IPS-18a (cell line): ENCODE results near the gene POU4F1.

ENCODE experiments used
- H3K27ac ChIP-seq: one replicate; pipeline ENCODE4 v1.5.1; 2013; ENCODE audit warnings: low read length
- H3K27me3 ChIP-seq: one replicate; pipeline ENCODE4 v1.6.1; 2013; ENCODE audit warnings: mild to moderate bottlenecking, low read length; ENCODE audit not compliant: control insufficient read depth, insufficient read depth
- H3K36me3 ChIP-seq: one replicate; pipeline ENCODE4 v1.6.1; 2013; ENCODE audit warnings: low read depth, low read length; ENCODE audit not compliant: control insufficient read depth
- H3K4me1 ChIP-seq: one replicate; pipeline ENCODE4 v1.6.1; 2013; ENCODE audit warnings: low read depth, low read length; ENCODE audit not compliant: control insufficient read depth
- H3K4me3 ChIP-seq: one replicate; pipeline ENCODE4 v1.5.1; 2013; ENCODE audit warnings: low read length
- H3K9ac ChIP-seq: one replicate; pipeline ENCODE4 v1.6.1; 2013; ENCODE audit warnings: mild to moderate bottlenecking, low read length, moderate library complexity
- H3K9me3 ChIP-seq: one replicate; pipeline ENCODE4 v1.6.1; 2013; ENCODE audit warnings: low read depth, low read length; ENCODE audit not compliant: control insufficient read depth

POU4F1 gene

DNA sequence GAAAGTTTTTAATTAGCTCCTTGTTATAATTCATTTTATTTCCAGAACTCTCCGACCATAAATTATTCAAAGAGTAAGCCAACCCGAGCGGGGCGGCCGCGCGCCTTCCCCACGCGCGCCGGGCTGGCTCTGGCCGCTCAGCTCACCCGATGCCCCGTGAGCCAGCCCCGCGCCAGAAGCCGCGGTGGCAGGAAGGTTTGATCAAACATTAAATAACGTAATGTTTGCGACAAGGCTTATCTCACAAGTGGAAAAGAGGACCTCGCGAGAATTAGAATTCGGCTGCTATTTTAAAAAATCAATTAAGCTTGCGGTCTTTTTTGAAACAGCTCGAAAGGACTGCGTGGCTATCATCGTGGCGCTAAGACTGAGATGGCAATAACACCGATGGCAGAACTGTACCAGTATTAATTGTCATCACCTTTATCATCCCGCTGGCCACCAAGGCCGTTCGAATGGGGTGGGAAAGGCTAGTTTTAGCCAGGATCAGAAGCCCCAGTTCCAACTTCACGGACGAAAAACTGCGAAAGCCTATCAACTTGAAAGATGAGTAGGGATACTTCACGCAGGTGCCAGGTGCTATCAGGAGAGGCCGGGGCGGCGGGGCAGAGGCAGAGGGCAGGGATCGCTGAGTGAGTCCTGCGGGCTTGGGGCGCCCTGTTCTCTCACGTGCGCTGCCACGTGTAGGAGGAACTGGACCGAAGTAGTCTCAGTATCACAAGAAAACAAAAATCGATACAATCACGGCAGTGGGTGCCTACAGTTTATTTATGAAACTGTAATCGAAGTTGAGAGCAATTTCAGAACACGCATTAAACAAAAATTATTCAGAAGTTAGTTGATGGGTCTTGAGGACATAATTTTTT, 6.4 kb downstream of the POU4F1 start:
- H3K27ac ChIP-seq = no peak overlapping the region
- peaks cover 25% of the 10 kb centered on the region for H3K4me1 ChIP-seq
- no peak overlapping the region for H3K9ac ChIP-seq
- H3K27me3 ChIP-seq = peaks cover 98% of the 10 kb centered on the region
- H3K9me3 ChIP-seq = no peaks in the 10 kb centered on the region
- no peaks in the 10 kb centered on the region for H3K36me3 ChIP-seq
- peak overlapping the region; percentile 58 for H3K4me3 ChIP-seq

DNA sequence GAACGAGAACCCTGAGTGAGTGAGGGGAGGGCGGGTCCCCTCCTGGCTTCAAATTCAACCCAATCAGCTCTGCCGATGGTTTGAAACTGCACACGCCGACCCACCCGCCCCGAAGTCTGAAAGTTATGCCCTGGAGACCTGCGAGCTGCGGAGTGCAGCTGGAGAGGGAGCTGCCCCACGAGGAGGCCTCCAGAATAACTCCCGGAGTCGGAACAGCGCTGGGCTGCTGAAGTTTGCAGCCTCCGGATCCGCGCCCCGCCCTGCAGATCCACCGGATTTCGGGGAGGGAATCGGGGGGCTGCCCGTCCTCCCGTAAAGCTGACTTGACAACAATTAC, 7.0 kb downstream of the POU4F1 start:
- Histone ChIP-seq H3K9ac (no peak overlapping the region), H3K27me3 (peaks cover 100% of the 10 kb centered on the region), H3K9me3 (no peaks in the 10 kb centered on the region), H3K27ac (no peak overlapping the region), H3K4me3 (peak overlapping the region; percentile 58), H3K36me3 (no peaks in the 10 kb centered on the region), H3K4me1 (peaks cover 25% of the 10 kb centered on the region)

DNA sequence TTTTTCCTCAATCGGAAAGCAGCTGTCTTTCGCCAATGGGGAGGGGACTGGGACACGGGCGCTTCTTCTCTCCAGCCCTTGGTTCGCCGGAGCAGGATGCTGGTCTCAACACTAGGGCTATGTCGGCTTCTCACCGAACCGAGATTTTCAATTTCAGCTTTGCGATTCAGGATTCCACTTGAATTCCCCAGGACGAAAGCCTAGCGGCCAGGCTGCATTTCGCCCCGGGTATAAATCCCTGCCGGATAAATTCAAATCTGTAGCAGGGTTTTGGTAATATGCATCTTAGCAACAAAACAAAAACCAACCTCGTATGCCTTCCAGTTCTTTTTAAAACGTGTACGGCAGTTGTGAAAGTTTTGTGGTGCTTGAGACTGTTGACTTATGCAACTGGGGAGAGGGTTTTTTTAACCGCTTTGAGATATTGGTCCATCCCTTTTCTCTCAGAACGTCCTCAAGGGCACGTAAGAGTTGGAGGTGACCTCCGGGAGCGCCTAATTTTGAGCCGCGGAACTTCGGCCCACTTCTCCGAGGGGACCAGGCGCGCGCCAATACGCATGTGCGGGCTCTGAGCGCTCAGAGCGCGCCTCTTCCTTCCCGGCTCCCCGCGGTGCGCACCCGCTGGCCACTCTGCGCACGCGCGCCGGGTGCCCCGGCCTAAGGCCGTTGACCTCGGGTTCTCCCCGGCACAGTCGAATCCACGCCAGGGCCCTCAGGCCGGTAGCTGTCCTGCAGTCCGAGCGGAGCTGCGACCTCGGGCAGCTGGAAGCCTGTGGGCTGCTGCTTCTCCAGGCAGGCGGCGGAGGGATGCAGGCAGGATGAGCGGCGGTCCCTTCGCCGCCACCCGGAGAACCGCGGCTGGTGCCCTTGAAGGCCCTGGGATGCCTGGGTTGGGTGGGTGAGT, 7.6 kb downstream of the POU4F1 start:
- Histone ChIP-seq H3K27ac (no peak overlapping the region), H3K4me3 (peak overlapping the region; percentile 58), H3K9ac (no peak overlapping the region), H3K36me3 (no peaks in the 10 kb centered on the region), H3K4me1 (peaks cover 25% of the 10 kb centered on the region), H3K9me3 (no peaks in the 10 kb centered on the region), H3K27me3 (peaks cover 100% of the 10 kb centered on the region)

DNA sequence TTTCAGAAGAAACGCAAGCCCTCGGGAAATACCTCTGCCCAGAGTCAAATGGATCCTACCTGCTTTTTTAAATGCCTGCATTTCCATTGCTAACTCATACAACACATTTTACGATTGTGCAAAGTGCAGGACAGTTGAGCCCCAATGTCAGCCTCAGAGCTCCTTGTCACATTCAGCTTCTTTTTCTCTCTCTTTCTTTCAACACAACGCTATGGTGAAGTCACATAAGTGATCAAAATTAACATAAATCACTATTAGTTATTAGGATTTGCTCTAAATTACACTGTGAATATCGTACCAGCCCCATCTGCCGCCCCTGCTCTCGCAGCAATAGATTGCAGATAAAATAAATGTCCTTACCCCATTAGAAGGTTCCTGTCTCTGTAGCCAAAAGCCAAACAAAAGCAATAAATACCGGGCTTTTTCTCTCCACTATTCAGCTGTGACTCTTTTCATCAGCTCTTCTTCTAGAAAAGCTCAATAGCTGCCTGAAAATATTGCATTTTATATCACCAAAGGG, 8.8 kb downstream of the POU4F1 start:
- Histone ChIP-seq H3K9me3 (no peaks in the 10 kb centered on the region), H3K27me3 (peaks cover 100% of the 10 kb centered on the region), H3K36me3 (no peaks in the 10 kb centered on the region), H3K27ac (no peak overlapping the region), H3K9ac (no peak overlapping the region), H3K4me3 (peak overlapping the region; percentile 40), H3K4me1 (peaks cover 25% of the 10 kb centered on the region)

DNA sequence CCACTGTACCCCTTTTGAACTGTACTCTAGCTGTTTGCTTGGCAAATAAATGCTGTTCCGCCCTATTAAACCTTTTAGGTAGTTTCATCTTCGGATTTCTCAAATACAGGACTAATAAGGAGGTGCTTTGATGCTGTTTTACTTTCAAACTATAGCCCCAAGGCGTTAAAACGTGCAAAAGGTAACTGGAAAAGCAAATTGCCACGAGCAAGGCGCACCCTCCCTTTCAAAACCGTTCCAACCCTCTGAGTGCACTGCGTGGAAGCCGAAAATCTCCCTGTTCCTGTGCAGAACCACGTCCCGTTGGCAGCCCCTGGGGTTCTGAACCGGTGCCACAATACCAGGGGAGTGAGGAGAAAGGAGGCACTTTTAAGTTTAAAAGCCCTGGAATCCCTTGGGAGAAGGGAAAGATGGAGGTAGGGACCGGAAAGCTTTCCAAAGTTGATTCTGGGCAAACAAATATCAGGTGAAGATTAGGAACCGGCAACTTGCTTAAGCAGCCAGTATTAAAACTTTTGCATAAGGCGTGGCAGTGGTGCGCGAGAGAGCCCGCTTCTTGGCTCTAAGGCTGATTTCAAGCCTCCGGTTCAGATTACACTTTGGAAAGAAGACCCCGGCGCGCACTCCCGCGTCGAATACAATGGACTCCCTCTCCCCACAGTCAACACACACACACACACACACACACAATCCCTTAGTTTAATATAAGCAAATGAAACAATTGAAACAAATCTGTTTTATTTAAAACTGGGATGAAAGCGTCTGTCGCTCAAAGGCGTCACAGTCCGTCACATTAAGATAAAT, 9.5 kb downstream of the POU4F1 start:
- no peaks in the 10 kb centered on the region for H3K9me3 ChIP-seq
- peaks cover 100% of the 10 kb centered on the region for H3K27me3 ChIP-seq

DNA sequence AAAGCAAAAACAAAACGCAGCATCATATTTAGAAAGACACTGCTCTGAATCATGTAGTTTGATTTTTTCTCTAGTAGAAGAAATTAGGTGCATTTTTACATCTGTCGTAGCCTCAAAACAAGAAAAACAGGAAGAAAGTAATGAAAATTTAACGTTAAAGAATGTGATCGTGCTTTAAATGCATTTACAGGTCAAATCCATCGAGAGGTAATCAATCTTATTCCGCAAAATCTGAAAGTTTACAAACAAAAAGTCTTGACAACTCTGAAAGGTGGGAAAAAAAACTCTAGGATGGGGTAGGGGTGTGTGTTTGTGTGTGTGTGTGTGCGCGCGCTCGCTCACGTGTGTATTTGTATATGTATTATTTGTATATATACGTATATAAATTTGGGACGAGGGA, 10.2 kb downstream of the POU4F1 start:
- no peaks in the 10 kb centered on the region for H3K9me3 ChIP-seq
- peak overlapping the region; percentile 40 for H3K4me3 ChIP-seq
- H3K36me3 ChIP-seq = no peaks in the 10 kb centered on the region
- H3K27ac ChIP-seq = no peak overlapping the region
- no peak overlapping the region for H3K9ac ChIP-seq
- peaks cover 25% of the 10 kb centered on the region for H3K4me1 ChIP-seq
- peaks cover 100% of the 10 kb centered on the region for H3K27me3 ChIP-seq

More for the DNA sequence above, 9.5 kb downstream of the POU4F1 start:
- Histone ChIP-seq H3K27ac (no peak overlapping the region), H3K4me3 (peak overlapping the region; percentile 40), H3K9ac (no peak overlapping the region), H3K36me3 (no peaks in the 10 kb centered on the region), H3K4me1 (peaks cover 25% of the 10 kb centered on the region)

DNA sequence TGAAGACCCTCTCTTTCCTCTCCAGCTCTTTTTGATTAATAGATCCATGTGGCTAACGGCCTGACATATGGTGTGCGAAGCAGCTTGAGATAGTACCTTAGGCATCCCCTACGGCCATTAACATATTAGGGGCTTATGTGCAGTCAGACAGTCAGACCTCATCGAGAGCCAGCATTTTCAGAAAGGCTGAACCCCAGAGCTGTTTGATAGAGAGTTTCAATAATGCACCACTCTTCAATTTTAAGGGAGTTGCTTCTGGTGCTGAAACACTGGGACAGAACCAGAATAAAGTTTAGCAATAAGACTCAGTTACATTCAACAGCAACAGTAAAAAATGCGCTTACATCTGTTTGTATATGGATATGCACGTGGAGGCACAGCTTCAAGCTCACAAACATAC, 10.8 kb downstream of the POU4F1 start:
- H3K27ac ChIP-seq = no peak overlapping the region
- peaks cover 100% of the 10 kb centered on the region for H3K27me3 ChIP-seq
- no peaks in the 10 kb centered on the region for H3K9me3 ChIP-seq
- H3K9ac ChIP-seq = no peak overlapping the region
- no peaks in the 10 kb centered on the region for H3K36me3 ChIP-seq
- H3K4me1 ChIP-seq = peaks cover 25% of the 10 kb centered on the region
- no peak overlapping the region for H3K4me3 ChIP-seq

DNA sequence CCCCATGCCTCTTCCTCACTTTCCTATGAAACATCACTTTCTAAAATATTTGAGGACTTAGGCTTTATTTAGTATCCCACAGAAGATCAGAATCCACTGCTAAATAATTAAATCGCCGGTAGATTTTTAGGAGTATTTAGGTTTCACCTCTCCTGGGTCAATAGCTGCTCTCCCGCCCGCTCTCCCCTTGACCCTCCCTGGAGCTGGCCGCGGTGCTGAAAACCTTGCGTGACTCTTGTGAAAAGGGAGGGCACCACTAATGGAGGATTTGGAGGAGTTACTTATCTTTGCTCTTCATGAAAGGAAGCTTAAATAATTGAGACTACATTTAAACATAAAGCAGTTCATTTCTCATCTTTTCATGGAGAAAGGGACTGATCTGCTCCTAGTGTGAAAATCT, 14.1 kb downstream of the POU4F1 start:
- H3K4me3 ChIP-seq = no peak overlapping the region
- H3K9ac ChIP-seq = no peak overlapping the region
- H3K9me3 ChIP-seq = no peaks in the 10 kb centered on the region
- H3K27me3 ChIP-seq = peaks cover 92% of the 10 kb centered on the region
- no peaks in the 10 kb centered on the region for H3K36me3 ChIP-seq
- no peak overlapping the region for H3K27ac ChIP-seq
- peaks cover 6% of the 10 kb centered on the region for H3K4me1 ChIP-seq

DNA sequence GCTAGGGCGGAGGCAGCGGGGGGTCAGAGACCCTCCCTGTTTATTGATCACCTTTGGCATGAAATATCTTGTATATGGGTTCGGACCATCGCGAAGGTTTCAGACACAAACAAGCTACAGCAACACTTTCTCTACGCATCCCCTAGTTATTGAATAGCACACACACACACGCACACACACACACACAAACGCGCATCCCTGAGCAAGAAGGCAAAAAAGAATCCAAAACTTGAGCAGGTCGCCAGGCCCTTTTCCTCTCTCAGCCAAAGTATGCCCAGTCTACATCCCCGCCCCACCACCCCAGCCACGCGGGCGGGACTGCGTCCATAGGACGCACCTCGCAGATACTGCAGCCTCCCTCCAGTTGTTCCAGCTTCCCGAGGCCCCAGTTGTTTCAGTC, 16.0 kb downstream of the POU4F1 start:
- Histone ChIP-seq H3K27ac (no peak overlapping the region), H3K4me1 (no peaks in the 10 kb centered on the region), H3K9ac (no peak overlapping the region), H3K9me3 (no peaks in the 10 kb centered on the region), H3K4me3 (peak overlapping the region; percentile 20), H3K36me3 (no peaks in the 10 kb centered on the region), H3K27me3 (peaks cover 74% of the 10 kb centered on the region)

DNA sequence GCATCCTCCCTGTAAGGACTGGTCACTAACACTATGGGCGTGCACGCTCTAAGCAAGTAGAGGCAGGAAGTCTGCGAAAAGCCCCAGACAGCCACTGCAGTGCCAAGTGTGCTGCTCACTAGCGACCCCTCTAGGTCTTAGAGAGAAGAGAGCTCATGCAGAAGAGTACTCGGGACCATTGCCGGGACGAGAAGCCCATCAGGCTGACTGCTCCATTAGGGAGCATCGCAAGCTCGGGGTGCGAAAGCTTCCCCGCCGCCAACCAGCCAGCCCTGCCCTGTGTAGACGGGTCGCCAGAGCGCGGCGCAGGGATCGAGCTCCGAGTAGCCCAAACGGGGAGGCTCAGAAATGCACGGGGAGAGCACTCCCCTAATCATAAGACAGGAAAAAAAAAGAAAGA, 16.6 kb downstream of the POU4F1 start:
- H3K4me3 ChIP-seq = peak overlapping the region; percentile 20
- H3K27me3 ChIP-seq = peaks cover 67% of the 10 kb centered on the region
- H3K9ac ChIP-seq = no peak overlapping the region
- H3K36me3 ChIP-seq = no peaks in the 10 kb centered on the region
- no peaks in the 10 kb centered on the region for H3K4me1 ChIP-seq
- H3K9me3 ChIP-seq = no peaks in the 10 kb centered on the region
- no peak overlapping the region for H3K27ac ChIP-seq

DNA sequence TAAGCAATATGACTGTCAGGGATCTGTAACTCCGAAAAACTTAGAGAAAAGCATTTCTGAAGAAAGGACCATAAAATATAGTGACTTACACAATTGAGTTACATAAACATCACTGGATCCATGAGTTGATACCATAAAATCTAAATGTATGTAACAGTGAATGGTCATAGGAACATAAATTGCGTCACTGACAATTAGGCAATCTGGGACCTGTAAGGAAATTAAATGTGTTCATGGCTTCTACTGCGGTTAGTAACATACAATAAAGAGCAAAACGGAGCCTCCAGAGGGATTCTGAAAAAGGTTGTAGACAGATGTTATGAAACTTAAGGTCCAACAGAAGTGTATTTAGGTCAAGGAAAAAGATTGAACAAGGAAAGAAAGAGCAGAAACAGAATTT, 27.1 kb downstream of the POU4F1 start:
- H3K36me3 ChIP-seq = no peaks in the 10 kb centered on the region

More for the DNA sequence above, 27.1 kb downstream of the POU4F1 start:
- Histone ChIP-seq H3K9ac (no peak overlapping the region), H3K9me3 (no peaks in the 10 kb centered on the region), H3K27me3 (no peaks in the 10 kb centered on the region), H3K4me1 (no peaks in the 10 kb centered on the region), H3K27ac (no peak overlapping the region), H3K4me3 (no peak overlapping the region)
